Erythroblast (primary cell): ENCODE results near the gene SLC9A6.

ENCODE experiments used
- GATA1 ChIP-seq: IDR thresholded peaks from 2 replicates; pipeline ENCODE4 v1.6.1; 2011; ENCODE audit warnings: low read depth, mild to moderate bottlenecking, control low read depth, low read length, moderate library complexity
- POLR2A ChIP-seq: IDR thresholded peaks from 2 replicates; pipeline ENCODE4 v1.6.1; 2011; ENCODE audit warnings: mild to moderate bottlenecking, low read length

DNA sequence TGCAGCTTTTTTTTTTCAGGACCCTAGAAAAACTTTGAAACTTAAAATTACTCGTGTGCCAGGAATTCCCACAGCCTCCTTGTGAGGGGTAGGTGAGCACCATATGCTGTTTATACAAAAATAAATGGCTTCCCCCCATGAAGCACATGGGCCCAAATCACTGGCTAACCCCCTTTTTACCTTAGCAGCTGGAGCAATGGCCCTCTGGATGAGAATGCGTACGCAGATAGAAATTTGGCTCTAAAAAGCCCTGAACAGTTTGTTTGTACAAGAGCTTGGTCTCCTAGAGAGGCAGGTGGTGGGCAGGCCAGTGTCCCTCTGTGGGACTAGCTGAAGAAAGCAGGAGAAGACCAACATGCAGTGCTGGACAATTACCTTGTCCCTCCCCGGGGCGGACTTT, 76.5 kb downstream of the SLC9A6 start:
- TF ChIP-seq POLR2A: no peak
- TF ChIP-seq GATA1: no peak
